ENCODE measurements around the gene WNT3. TPM values are rescaled to one million over a fixed set of nuclear protein-coding genes. Genes with fewer than 3 reads are reported as not detected.

The WNT3 gene
- total and polyA plus RNA-seq, 2 donors (not counting 3 experiments of a cell fraction or from before 2014, with no cell fraction given): 1.4 to 2.1 TPM

DNA sequence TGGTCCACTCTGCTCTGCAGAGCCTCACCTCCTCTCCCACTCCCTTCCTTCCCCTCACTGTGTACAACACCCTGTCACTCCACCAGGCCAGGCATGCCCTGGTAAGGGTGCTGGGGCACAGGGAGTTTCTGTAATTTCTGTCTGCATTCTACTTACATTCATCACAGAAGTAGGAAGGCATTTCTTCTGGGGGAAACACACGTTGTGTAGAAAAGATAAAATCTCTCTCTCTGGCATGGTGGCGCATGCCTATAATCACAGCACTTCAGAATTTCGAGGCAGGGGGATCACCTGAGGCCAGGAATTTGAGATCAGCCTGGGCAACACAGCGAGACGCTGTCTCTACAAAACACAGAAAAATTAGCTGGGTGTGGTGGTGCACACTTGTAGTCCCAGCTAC is 27.0 kb downstream of the WNT3 start:
- H4K20me1 ChIP-seq (replicated peaks; ENCODE audit: control insufficient read depth, extremely low read depth, insufficient read depth, low read length): no peaks in the 10 kb centered on the region
- H3K27ac ChIP-seq (ENCODE audit: insufficient read depth, low read depth, low read length): no peak overlapping the region
- dilution Hi-C loops (cut with MboI; ENCODE audit: extremely low pct_ligation_motif_present, low sequenced_read_pairs) (no loop called here), intact Hi-C loops (cut with micrococcal nuclease) (no loop called here)
- no peaks in the 10 kb centered on the region for H3K4me1 ChIP-seq (ENCODE audit: control insufficient read depth, extremely low read depth, insufficient read depth, low read length)
- H3K36me3 ChIP-seq (ENCODE audit: control insufficient read depth in 2 of 2, extremely low read depth in 1 of 2, insufficient read depth in 2 of 2, low read length in 2 of 2): no peaks in the 10 kb centered on the region
- TF ChIP-seq GATA2 (IDR thresholded peaks at IDR 0.05; ENCODE audit: insufficient read depth, insufficient read length, low read depth, low read length): no peak
- TF ChIP-seq, protein P1, sequence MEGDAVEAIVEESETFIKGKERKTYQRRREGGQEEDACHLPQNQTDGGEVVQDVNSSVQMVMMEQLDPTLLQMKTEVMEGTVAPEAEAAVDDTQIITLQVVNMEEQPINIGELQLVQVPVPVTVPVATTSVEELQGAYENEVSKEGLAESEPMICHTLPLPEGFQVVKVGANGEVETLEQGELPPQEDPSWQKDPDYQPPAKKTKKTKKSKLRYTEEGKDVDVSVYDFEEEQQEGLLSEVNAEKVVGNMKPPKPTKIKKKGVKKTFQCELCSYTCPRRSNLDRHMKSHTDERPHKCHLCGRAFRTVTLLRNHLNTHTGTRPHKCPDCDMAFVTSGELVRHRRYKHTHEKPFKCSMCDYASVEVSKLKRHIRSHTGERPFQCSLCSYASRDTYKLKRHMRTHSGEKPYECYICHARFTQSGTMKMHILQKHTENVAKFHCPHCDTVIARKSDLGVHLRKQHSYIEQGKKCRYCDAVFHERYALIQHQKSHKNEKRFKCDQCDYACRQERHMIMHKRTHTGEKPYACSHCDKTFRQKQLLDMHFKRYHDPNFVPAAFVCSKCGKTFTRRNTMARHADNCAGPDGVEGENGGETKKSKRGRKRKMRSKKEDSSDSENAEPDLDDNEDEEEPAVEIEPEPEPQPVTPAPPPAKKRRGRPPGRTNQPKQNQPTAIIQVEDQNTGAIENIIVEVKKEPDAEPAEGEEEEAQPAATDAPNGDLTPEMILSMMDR (IDR thresholded peaks at IDR 0.05; ENCODE audit: extremely low read depth in 1 of 2, insufficient read depth in 1 of 2, low read depth in 1 of 2, low read length in 2 of 2): no peak
- CTCF ChIA-PET: no interaction called here
- no peaks in the 10 kb centered on the region for H3K79me2 ChIP-seq (ENCODE audit: control insufficient read depth, insufficient read depth, low read length)
- H2AFZ ChIP-seq (ENCODE audit: low read depth, low read length): no peak overlapping the region
- FAIRE-seq: no peak
- no peak overlapping the region for H3K4me2 ChIP-seq (ENCODE audit: insufficient read depth, low read length)
- H3K9me1 ChIP-seq (replicated peaks; ENCODE audit: control insufficient read depth, extremely low read depth, insufficient read depth, low read length): no peaks in the 10 kb centered on the region
- H3K9ac ChIP-seq (replicated peaks; ENCODE audit: extremely low read depth, insufficient read depth, low read length): no peak overlapping the region
- no peaks in the 10 kb centered on the region for H3K9me3 ChIP-seq (replicated peaks; ENCODE audit: control insufficient read depth, insufficient read depth, low read length)
- no peak for DNase-seq (ENCODE audit: low read depth, low spot score)
- POLR2A ChIA-PET: no interaction called here
- no peak overlapping the region for H3K4me3 ChIP-seq (replicated peaks in 1 of 3; ENCODE audit: insufficient read depth in 1 of 3, low read depth in 1 of 3, low read length in 3 of 3)
- no TSS peak for BruUV-seq (replicated peaks)
- peaks cover 0 to 3% of the 10 kb centered on the region in 2 experiments for H3K27me3 ChIP-seq (ENCODE audit: control insufficient read depth in 2 of 2, insufficient read depth in 2 of 2, low read length in 2 of 2)

DNA sequence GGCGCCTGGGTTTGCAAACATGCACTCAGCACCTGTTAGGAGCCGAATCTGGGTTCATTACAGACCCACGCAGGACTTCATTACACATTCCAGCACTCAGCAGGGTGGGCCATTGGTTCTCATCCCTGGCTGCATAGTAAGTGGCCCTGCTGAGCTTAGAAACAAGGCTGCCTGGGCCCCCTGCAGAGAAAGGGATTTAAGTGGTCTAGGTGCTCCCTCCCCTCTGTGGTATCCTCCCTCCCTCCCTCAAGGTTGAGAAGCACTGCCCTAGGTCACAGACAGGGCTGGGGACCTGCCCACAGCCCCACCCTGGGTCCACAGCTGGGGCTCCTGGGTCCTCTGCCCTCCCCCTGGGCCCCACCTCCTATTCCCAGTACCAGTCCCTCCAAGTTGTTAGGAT is 28.3 kb downstream of the WNT3 start:
- no peak for TF ChIP-seq EZH2 (IDR thresholded peaks at IDR 0.05; ENCODE audit: borderline replicate concordance, low read depth, low read length, severe bottlenecking)
- no peak for TF ChIP-seq POLR2AphosphoS5 (IDR thresholded peaks at IDR 0.05; ENCODE audit: insufficient read depth, low read depth, low read length)
- TF ChIP-seq POLR2A (IDR thresholded peaks at IDR 0.05; ENCODE audit: low read depth, low read length): no peak
- TF ChIP-seq GATA2 (IDR thresholded peaks at IDR 0.05; ENCODE audit: insufficient read depth, insufficient read length, low read depth, low read length): no peak
- Histone ChIP-seq H2AFZ (ENCODE audit: low read depth, low read length) (no peak overlapping the region), H3K27me3 (ENCODE audit: control insufficient read depth in 2 of 2, insufficient read depth in 2 of 2, low read length in 2 of 2) (peaks cover 0 to 3% of the 10 kb centered on the region in 2 experiments), H3K4me1 (ENCODE audit: control insufficient read depth, extremely low read depth, insufficient read depth, low read length) (no peaks in the 10 kb centered on the region), H4K20me1 (replicated peaks; ENCODE audit: control insufficient read depth, extremely low read depth, insufficient read depth, low read length) (no peaks in the 10 kb centered on the region), H3K4me2 (ENCODE audit: insufficient read depth, low read length) (no peak overlapping the region), H3K4me3 (replicated peaks in 1 of 3; ENCODE audit: insufficient read depth in 1 of 3, low read depth in 1 of 3, low read length in 3 of 3) (no peak overlapping the region), H3K9ac (replicated peaks; ENCODE audit: extremely low read depth, insufficient read depth, low read length) (no peak overlapping the region), H3K9me1 (replicated peaks; ENCODE audit: control insufficient read depth, extremely low read depth, insufficient read depth, low read length) (no peaks in the 10 kb centered on the region), H3K9me3 (replicated peaks; ENCODE audit: control insufficient read depth, insufficient read depth, low read length) (no peaks in the 10 kb centered on the region), H3K79me2 (ENCODE audit: control insufficient read depth, insufficient read depth, low read length) (no peaks in the 10 kb centered on the region), H3K36me3 (ENCODE audit: control insufficient read depth in 2 of 2, extremely low read depth in 1 of 2, insufficient read depth in 2 of 2, low read length in 2 of 2) (no peaks in the 10 kb centered on the region), H3K27ac (ENCODE audit: insufficient read depth, low read depth, low read length) (no peak overlapping the region)
- dilution Hi-C loops (cut with MboI; ENCODE audit: extremely low pct_ligation_motif_present, low sequenced_read_pairs): no loop called here
- no TSS peak for BruUV-seq (replicated peaks)
- ChIA-PET POLR2A (no interaction called here), CTCF (interaction anchor here (1.1 kb wide), 1 partner anchor 9 kb away, joined by 4 read pairs; no protein-coding TSS in a partner anchor)
- FAIRE-seq (no peak), DNase-seq (ENCODE audit: low read depth, low spot score) (no peak)
- intact Hi-C loops (cut with micrococcal nuclease): no loop called here

All from endothelial cell of umbilical vein (primary cell).